A673 (cell line): Measurements from ENCODE around the gene KIF24.

ENCODE experiments used
- EZH2 ChIP-seq: fragments of 200-600 bp; sonication (generic); IDR thresholded peaks from 2 replicates; pipeline ENCODE4 v1.6.1; 2017; ENCODE audit warnings: borderline replicate concordance, low read depth, mild to moderate bottlenecking, mixed read lengths, antibody characterized with exemption, low read length; ENCODE audit not compliant: poor library complexity, severe bottlenecking
- TF ChIP-seq, protein P1 (sequence below): fragments of 300-800, 200-600 bp; sonication (generic); conservative IDR thresholded peaks from 2 replicates; pipeline ENCODE4 v1.5.1; 2017; ENCODE audit warnings: low read depth, mild to moderate bottlenecking, antibody characterized with exemption, low read length, moderate library complexity, mixed read lengths

DNA sequence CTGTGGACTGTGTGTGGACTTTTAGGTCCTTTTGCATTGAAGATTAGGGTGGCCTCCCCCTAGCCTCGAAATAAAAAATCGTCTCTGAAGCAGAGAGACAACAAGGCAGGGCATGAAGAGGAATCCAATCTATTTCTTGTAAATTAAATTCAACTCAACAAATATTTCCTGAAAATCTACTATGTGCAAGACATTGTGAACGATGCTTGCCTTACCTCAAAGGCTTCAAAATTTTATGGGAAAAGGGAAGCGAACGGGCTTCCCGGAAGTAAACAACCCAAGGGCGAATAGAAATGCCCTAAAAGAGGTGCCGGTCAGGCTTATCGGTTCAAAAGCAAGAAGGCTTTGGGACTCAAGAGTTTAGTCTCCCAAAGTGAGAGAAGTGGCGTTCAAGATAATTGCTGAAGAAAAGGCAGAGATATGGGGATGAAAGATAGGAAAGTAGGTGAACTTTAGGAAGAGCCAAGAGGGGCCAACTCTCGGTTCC, 525 bp downstream of the KIF24 start:
- TF ChIP-seq, protein P1, sequence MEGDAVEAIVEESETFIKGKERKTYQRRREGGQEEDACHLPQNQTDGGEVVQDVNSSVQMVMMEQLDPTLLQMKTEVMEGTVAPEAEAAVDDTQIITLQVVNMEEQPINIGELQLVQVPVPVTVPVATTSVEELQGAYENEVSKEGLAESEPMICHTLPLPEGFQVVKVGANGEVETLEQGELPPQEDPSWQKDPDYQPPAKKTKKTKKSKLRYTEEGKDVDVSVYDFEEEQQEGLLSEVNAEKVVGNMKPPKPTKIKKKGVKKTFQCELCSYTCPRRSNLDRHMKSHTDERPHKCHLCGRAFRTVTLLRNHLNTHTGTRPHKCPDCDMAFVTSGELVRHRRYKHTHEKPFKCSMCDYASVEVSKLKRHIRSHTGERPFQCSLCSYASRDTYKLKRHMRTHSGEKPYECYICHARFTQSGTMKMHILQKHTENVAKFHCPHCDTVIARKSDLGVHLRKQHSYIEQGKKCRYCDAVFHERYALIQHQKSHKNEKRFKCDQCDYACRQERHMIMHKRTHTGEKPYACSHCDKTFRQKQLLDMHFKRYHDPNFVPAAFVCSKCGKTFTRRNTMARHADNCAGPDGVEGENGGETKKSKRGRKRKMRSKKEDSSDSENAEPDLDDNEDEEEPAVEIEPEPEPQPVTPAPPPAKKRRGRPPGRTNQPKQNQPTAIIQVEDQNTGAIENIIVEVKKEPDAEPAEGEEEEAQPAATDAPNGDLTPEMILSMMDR, result no peak
- TF ChIP-seq EZH2, result no peak
